ENCODE data around the gene TMC6.

GRCh38 chr17:78086740-78087139 is 41.8 kb downstream of the TMC6 start:
- TF ChIP-seq, protein P1, sequence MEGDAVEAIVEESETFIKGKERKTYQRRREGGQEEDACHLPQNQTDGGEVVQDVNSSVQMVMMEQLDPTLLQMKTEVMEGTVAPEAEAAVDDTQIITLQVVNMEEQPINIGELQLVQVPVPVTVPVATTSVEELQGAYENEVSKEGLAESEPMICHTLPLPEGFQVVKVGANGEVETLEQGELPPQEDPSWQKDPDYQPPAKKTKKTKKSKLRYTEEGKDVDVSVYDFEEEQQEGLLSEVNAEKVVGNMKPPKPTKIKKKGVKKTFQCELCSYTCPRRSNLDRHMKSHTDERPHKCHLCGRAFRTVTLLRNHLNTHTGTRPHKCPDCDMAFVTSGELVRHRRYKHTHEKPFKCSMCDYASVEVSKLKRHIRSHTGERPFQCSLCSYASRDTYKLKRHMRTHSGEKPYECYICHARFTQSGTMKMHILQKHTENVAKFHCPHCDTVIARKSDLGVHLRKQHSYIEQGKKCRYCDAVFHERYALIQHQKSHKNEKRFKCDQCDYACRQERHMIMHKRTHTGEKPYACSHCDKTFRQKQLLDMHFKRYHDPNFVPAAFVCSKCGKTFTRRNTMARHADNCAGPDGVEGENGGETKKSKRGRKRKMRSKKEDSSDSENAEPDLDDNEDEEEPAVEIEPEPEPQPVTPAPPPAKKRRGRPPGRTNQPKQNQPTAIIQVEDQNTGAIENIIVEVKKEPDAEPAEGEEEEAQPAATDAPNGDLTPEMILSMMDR (IDR thresholded peaks at IDR 0.05; ENCODE audit: low read depth, low read length, poor library complexity, severe bottlenecking) = no peak
- no peak for TF ChIP-seq EZH2phosphoT487 (IDR thresholded peaks at IDR 0.05; ENCODE audit: borderline replicate concordance, low read length)
